Neural crest cell (in vitro differentiated cells): ENCODE measurements around the gene GLIS1. TPM values are rescaled to one million over a fixed set of nuclear protein-coding genes. Genes with fewer than 3 reads are reported as not detected.

Experiments used
- DNase-seq: peaks from one replicate; pipeline ENCODE4 v3.0.0; 2021; ENCODE audit warnings: low read depth, mixed read lengths, low spot score
- H3K27ac Mint-ChIP-seq: one replicate; pipeline ENCODE4 v1.8.0; 2021; ENCODE audit warnings: mild to moderate bottlenecking, mixed read lengths; ENCODE audit not compliant: unreplicated experiment
- H3K27me3 Mint-ChIP-seq: 2 replicates; pipeline ENCODE4 v1.8.0; 2021; ENCODE audit warnings: low read depth, mild to moderate bottlenecking, mixed read lengths
- H3K36me3 Mint-ChIP-seq: 2 replicates; pipeline ENCODE4 v1.8.0; 2021; ENCODE audit warnings: low read depth, mild to moderate bottlenecking, mixed read lengths
- H3K4me1 Mint-ChIP-seq: 2 replicates; pipeline ENCODE4 v1.8.0; 2021; ENCODE audit warnings: mixed read lengths
- H3K4me3 Mint-ChIP-seq: one replicate; pipeline ENCODE4 v1.8.0; 2021; ENCODE audit warnings: mild to moderate bottlenecking, mixed read lengths
- H3K9me3 Mint-ChIP-seq: 2 replicates; pipeline ENCODE4 v1.8.0; 2021; ENCODE audit warnings: mixed read lengths
- total RNA-seq: library from RNA; stranded (reverse); gene quantifications from 2 replicates; pipeline ENCODE4 v1.2.1, GENCODE V29; 2021
- TF ChIP-seq, protein P1 (sequence below): fragments of 200-600 bp; sonication (generic); conservative IDR thresholded peaks from 2 replicates; pipeline ENCODE4 v1.5.0; 2021; ENCODE audit warnings: antibody characterized with exemption, mild to moderate bottlenecking

The GLIS1 gene
- total RNA-seq, 1 donor from 2014 or later: not detected

DNA sequence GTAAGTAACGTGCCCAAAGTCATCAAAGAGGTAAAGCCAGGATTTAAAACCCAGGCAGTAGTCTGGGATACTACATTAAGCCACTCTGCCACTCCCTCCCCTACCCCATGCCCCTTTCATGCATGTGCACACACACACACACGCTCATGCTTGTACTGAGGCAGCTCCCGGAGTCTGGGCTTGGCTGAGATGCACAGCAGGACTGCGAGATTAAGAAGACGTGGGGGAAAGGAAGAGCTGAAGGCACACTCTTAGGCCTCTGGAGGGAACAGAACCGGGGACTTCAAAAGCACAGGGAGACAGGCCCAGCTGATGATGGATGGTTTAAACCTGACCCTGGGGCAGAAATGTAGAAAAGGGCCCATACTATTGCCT lies 98.3 kb downstream of the GLIS1 start:
- H3K27me3 Mint-ChIP-seq: no peaks in the 10 kb centered on the region
- H3K9me3 Mint-ChIP-seq: no peaks in the 10 kb centered on the region
- no peak overlapping the region for H3K4me3 Mint-ChIP-seq
- no peaks in the 10 kb centered on the region for H3K36me3 Mint-ChIP-seq
- no peak overlapping the region for H3K27ac Mint-ChIP-seq
- peaks cover 6% of the 10 kb centered on the region for H3K4me1 Mint-ChIP-seq
- DNase-seq: no peak
- TF ChIP-seq, protein P1, sequence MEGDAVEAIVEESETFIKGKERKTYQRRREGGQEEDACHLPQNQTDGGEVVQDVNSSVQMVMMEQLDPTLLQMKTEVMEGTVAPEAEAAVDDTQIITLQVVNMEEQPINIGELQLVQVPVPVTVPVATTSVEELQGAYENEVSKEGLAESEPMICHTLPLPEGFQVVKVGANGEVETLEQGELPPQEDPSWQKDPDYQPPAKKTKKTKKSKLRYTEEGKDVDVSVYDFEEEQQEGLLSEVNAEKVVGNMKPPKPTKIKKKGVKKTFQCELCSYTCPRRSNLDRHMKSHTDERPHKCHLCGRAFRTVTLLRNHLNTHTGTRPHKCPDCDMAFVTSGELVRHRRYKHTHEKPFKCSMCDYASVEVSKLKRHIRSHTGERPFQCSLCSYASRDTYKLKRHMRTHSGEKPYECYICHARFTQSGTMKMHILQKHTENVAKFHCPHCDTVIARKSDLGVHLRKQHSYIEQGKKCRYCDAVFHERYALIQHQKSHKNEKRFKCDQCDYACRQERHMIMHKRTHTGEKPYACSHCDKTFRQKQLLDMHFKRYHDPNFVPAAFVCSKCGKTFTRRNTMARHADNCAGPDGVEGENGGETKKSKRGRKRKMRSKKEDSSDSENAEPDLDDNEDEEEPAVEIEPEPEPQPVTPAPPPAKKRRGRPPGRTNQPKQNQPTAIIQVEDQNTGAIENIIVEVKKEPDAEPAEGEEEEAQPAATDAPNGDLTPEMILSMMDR: no peak

- H3K27ac Mint-ChIP-seq: no peak overlapping the region
- no peaks in the 10 kb centered on the region for H3K9me3 Mint-ChIP-seq
- peaks cover 3% of the 10 kb centered on the region for H3K4me1 Mint-ChIP-seq
- H3K27me3 Mint-ChIP-seq: no peaks in the 10 kb centered on the region
- no peak overlapping the region for H3K4me3 Mint-ChIP-seq
- TF ChIP-seq, protein P1: no peak
- no peak for DNase-seq
- no peaks in the 10 kb centered on the region for H3K36me3 Mint-ChIP-seq
Observed at GRCh38 chr1:53639996-53640700, 98.8 kb downstream of the GLIS1 start.

DNA sequence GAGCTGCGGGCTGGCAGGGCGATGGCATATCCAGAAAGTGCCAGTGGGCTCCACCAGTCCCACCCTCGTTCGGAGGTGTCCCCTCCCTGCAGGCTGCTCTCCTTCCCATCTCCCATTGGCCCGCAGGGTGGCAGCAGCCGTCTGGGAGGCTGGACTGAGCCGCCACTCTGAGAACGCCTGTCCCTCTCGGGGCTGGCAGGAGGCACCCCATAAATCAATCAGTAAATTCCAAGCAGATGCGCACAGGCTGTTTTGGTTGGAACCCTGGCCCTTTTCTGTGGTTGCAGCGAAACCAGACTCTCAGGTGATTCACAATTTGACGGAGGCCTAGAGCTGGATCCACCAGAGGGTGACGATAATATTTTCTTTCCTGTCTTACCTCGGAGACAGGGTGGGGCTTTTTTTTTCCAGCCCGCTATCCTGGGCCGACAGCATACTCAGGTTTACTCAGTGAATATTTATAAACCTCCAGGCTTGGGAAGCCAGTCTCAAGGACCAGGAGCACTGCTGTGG lies 99.7 kb downstream of the GLIS1 start:
- DNase-seq: no peak
- Mint-ChIP-seq H3K27me3 (no peaks in the 10 kb centered on the region), H3K9me3 (no peaks in the 10 kb centered on the region), H3K36me3 (no peaks in the 10 kb centered on the region), H3K4me3 (no peak overlapping the region), H3K27ac (peak overlapping the region; percentile 19), H3K4me1 (peaks cover 1% of the 10 kb centered on the region)
- TF ChIP-seq, protein P1: no peak

GRCh38 chr1:53638360-53639035 lies 100.5 kb downstream of the GLIS1 start:
- Mint-ChIP-seq H3K27me3 (no peaks in the 10 kb centered on the region), H3K9me3 (no peaks in the 10 kb centered on the region), H3K4me3 (no peak overlapping the region), H3K27ac (no peak overlapping the region), H3K4me1 (no peaks in the 10 kb centered on the region), H3K36me3 (no peaks in the 10 kb centered on the region)
- DNase-seq: no peak
- TF ChIP-seq, protein P1: no peak

GRCh38 chr1:53637511-53638359 lies 101.2 kb downstream of the GLIS1 start:
- no peak for DNase-seq
- H3K4me1 Mint-ChIP-seq: no peaks in the 10 kb centered on the region
- H3K9me3 Mint-ChIP-seq: no peaks in the 10 kb centered on the region
- H3K27ac Mint-ChIP-seq: no peak overlapping the region
- TF ChIP-seq, protein P1: no peak
- no peaks in the 10 kb centered on the region for H3K27me3 Mint-ChIP-seq
- no peak overlapping the region for H3K4me3 Mint-ChIP-seq
- H3K36me3 Mint-ChIP-seq: no peaks in the 10 kb centered on the region
